Measurements from ENCODE around the gene MGMT. TPM values are rescaled to one million over a fixed set of nuclear protein-coding genes. Genes with fewer than 3 reads are reported as not detected.

MGMT gene
- total RNA-seq, 2 experiments from 2014 or later, result 24.6 to 26.0 TPM

GRCh38 chr10:129531195-129531968 lies 64.3 kb downstream of the MGMT start:
- DNase-seq, result no peak
- Mint-ChIP-seq H3K4me1 (ENCODE audit: low read depth) (peaks cover 17% of the 10 kb centered on the region), H3K4me3 (no peak overlapping the region), H3K27me3 (ENCODE audit: low read depth) (no peaks in the 10 kb centered on the region), H3K27ac (no peak overlapping the region), H3K9me3 (peaks cover 12% of the 10 kb centered on the region), H3K36me3 (ENCODE audit: low read depth) (peaks cover 43% of the 10 kb centered on the region)
- intact Hi-C loops (cut with micrococcal nuclease), result no loop called here
- CTCF ChIA-PET, result no interaction called here

DNA sequence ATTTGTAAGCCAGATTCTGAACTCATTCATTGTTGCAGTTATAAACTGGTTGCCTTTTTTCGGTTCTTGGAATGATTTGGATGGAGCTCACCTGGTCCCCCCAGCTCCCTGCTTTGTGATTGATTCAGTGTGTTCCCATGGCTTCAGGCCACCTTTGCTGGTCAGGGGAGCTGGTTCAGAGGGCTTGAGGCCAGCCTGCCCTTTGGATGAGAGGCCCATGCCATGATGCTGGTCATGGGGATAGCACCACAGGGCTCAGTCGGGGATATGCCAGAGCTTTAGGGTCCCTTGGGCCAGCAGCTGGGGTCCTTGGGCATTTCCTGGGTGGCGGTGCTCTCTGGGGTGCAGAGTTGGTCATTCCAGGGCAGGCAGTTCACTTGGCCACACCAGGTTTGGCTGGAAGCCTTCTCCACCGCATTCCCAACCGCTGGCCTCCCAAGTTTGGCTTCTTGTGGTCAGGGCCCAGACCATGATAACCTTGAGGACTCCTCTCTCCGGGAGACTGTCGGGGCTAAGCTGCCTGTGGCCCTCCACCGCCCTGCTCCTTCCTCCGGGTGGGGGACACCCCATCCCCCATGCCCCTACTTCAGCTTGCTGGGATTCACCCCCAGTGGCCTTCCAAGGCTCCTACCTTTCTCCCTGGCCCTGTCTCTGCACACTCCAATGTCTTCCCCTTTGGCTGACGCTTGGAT lies 65.1 kb downstream of the MGMT start:
- Mint-ChIP-seq H3K27me3 (ENCODE audit: low read depth) (no peaks in the 10 kb centered on the region), H3K9me3 (peaks cover 12% of the 10 kb centered on the region), H3K36me3 (ENCODE audit: low read depth) (peaks cover 47% of the 10 kb centered on the region), H3K4me3 (no peak overlapping the region), H3K4me1 (ENCODE audit: low read depth) (peaks cover 17% of the 10 kb centered on the region), H3K27ac (no peak overlapping the region)
- DNase-seq, result no peak
- intact Hi-C loops (cut with micrococcal nuclease), result no loop called here
- CTCF ChIA-PET, result no interaction called here

DNA sequence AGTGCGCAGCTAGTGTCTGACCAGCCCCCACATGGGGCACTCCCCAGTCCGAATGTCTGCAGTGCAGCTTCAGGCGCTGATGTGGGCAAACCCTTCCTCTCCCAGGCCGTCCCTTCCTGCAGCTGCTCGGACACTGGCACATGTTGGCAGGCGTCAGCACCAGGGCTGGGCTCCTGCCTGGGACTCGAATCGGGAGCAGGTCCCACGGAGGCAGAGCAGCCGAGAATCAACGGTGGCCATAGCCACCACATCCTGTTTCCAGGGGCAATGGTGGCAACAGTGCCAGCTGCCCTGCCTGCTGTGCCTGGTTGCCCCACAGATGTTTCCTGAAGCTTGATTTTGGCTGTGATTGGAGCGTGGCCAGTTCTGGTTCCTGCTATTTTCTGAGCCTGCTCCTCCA lies 65.8 kb downstream of the MGMT start:
- Mint-ChIP-seq H3K27me3 (ENCODE audit: low read depth) (no peaks in the 10 kb centered on the region), H3K9me3 (peaks cover 7% of the 10 kb centered on the region), H3K4me1 (ENCODE audit: low read depth) (peaks cover 15% of the 10 kb centered on the region), H3K4me3 (no peak overlapping the region), H3K36me3 (ENCODE audit: low read depth) (peaks cover 49% of the 10 kb centered on the region), H3K27ac (no peak overlapping the region)
- intact Hi-C loops (cut with micrococcal nuclease), result no loop called here
- CTCF ChIA-PET, result no interaction called here
- DNase-seq, result no peak

DNA sequence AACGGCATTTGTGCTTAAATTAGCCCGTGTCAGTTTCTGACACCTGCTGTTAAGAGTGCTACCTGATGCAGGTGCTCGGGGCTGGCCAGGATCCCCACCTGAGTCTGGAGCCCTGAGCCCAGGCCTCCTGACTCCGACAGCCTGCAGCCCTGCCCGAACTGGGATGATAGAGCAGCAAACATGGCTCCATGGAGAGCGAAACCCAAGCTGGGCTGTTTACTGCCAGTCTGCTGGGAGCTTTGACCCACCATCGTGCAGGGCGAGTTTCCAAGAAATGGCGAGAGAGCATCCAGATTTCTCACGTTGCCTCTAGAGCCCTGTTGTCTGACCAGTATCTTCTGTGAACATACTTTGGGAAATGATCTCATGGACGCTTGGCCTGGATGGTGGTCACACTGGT lies 66.2 kb downstream of the MGMT start:
- Mint-ChIP-seq H3K4me3 (no peak overlapping the region), H3K36me3 (ENCODE audit: low read depth) (peaks cover 48% of the 10 kb centered on the region), H3K9me3 (peaks cover 3% of the 10 kb centered on the region), H3K27me3 (ENCODE audit: low read depth) (no peaks in the 10 kb centered on the region), H3K4me1 (ENCODE audit: low read depth) (peaks cover 14% of the 10 kb centered on the region), H3K27ac (no peak overlapping the region)
- intact Hi-C loops (cut with micrococcal nuclease), result no loop called here
- CTCF ChIA-PET, result no interaction called here
- no peak for DNase-seq

- H3K27ac Mint-ChIP-seq, result no peak overlapping the region
- H3K27me3 Mint-ChIP-seq (ENCODE audit: low read depth), result no peaks in the 10 kb centered on the region
- H3K36me3 Mint-ChIP-seq (ENCODE audit: low read depth), result peaks cover 51% of the 10 kb centered on the region
- peaks cover 14% of the 10 kb centered on the region for H3K4me1 Mint-ChIP-seq (ENCODE audit: low read depth)
- CTCF ChIA-PET, result no interaction called here
- no peak overlapping the region for H3K4me3 Mint-ChIP-seq
- intact Hi-C loops (cut with micrococcal nuclease), result no loop called here
- peaks cover 1% of the 10 kb centered on the region for H3K9me3 Mint-ChIP-seq
- DNase-seq, result no peak
Measured at GRCh38 chr10:129534826-129535225, 67.8 kb downstream of the MGMT start.

GRCh38 chr10:129536336-129536735 lies 69.3 kb downstream of the MGMT start:
- no peak for DNase-seq
- Mint-ChIP-seq H3K27me3 (ENCODE audit: low read depth) (no peaks in the 10 kb centered on the region), H3K27ac (no peak overlapping the region), H3K36me3 (ENCODE audit: low read depth) (peaks cover 58% of the 10 kb centered on the region), H3K4me3 (no peak overlapping the region), H3K9me3 (peaks cover 1% of the 10 kb centered on the region), H3K4me1 (ENCODE audit: low read depth) (peaks cover 8% of the 10 kb centered on the region)
- CTCF ChIA-PET, result no interaction called here
- intact Hi-C loops (cut with micrococcal nuclease), result no loop called here

GRCh38 chr10:129537151-129537550 lies 70.1 kb downstream of the MGMT start:
- DNase-seq, result no peak
- Mint-ChIP-seq H3K36me3 (ENCODE audit: low read depth) (peaks cover 61% of the 10 kb centered on the region), H3K4me3 (no peak overlapping the region), H3K9me3 (peaks cover 1% of the 10 kb centered on the region), H3K4me1 (ENCODE audit: low read depth) (peaks cover 7% of the 10 kb centered on the region), H3K27ac (no peak overlapping the region), H3K27me3 (ENCODE audit: low read depth) (no peaks in the 10 kb centered on the region)
- CTCF ChIA-PET, result no interaction called here
- intact Hi-C loops (cut with micrococcal nuclease), result no loop called here

DNA sequence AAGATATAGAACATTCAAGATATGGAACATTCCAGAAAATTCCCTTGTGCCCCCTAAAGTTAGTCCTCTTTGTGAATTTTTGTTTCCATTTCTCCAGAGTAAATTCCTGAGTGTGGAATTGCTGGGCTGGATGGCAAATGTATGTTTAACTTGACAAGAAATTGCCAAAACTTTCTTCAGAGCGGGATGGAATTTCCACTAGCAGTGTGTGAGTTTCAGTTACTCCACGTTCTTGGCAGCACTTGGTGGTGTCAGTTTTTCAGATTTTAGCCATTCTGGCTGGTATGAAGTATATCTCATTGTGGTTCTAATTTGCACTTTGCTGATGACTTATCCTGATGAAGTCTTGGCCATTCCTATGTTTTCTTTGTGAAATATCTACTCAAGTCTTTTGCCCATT lies 71.2 kb downstream of the MGMT start:
- H3K27me3 Mint-ChIP-seq (ENCODE audit: low read depth), result no peaks in the 10 kb centered on the region
- intact Hi-C loops (cut with micrococcal nuclease), result no loop called here
- no peak overlapping the region for H3K4me3 Mint-ChIP-seq
- peaks cover 1% of the 10 kb centered on the region for H3K9me3 Mint-ChIP-seq
- peaks cover 2% of the 10 kb centered on the region for H3K4me1 Mint-ChIP-seq (ENCODE audit: low read depth)
- no peak overlapping the region for H3K27ac Mint-ChIP-seq
- CTCF ChIA-PET, result no interaction called here
- no peak for DNase-seq
- H3K36me3 Mint-ChIP-seq (ENCODE audit: low read depth), result peaks cover 63% of the 10 kb centered on the region

DNA sequence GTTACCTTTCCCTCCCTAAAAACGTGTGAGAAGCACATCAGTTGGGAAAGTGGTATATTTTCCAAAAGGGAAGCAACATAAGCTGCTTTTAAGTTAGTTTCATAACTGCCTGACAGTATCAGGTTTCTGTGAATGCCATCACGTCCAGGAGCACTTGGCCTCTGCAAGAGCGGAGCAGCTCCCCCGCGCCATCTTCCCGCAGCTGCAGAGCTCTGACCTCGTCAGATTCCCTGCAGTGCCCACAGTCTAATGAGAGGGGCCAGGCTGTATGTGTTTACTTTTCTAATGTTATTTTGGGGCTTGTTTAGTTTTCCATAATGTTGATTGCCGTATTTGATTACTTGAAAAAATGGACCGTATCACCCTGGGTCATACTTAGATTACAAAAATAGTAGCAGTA lies 74.2 kb downstream of the MGMT start:
- Mint-ChIP-seq H3K9me3 (no peaks in the 10 kb centered on the region), H3K36me3 (ENCODE audit: low read depth) (peaks cover 46% of the 10 kb centered on the region), H3K4me3 (no peak overlapping the region), H3K4me1 (ENCODE audit: low read depth) (no peaks in the 10 kb centered on the region), H3K27me3 (ENCODE audit: low read depth) (no peaks in the 10 kb centered on the region), H3K27ac (no peak overlapping the region)
- DNase-seq, result no peak
- CTCF ChIA-PET, result no interaction called here
- intact Hi-C loops (cut with micrococcal nuclease), result no loop called here

DNA sequence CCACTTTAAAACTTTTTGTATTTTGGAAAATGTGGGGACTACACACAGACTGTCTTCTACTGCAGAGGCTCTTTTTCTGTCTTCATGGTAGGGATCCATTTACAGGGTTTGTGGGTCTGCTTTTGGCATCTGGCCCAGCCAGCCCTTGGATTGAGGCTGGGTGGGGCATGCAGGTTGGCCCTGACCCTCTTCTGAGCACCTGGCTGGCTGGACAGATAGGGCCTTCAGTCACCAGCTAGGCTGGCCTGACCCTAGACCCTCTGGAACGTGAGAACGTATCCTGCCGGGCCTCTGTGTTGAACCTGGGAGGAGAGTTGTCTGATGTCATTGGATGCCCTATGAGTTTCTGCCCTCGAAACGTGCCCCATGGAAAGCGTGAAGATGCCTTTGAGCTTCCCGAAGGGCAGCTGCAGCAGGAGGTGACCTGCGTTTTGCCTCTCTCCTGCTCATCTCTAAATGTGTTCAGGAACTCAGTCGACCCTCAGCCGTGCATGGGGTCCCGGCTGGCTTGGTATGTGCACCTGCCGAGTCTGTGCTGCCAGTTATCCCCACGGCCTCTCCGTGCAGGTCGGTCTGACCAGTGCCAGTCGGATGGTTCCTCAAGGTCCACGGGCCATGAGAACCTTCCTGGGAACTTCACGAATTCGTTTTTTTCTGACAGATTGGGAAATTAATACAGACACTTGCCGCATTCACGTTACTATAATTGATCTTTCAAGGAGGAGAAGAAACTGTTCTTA lies 74.9 kb downstream of the MGMT start:
- intact Hi-C loops (cut with micrococcal nuclease), result no loop called here
- H3K4me1 Mint-ChIP-seq (ENCODE audit: low read depth), result no peaks in the 10 kb centered on the region
- DNase-seq, result no peak
- CTCF ChIA-PET, result no interaction called here
- no peaks in the 10 kb centered on the region for H3K27me3 Mint-ChIP-seq (ENCODE audit: low read depth)
- H3K4me3 Mint-ChIP-seq, result no peak overlapping the region
- H3K9me3 Mint-ChIP-seq, result no peaks in the 10 kb centered on the region
- no peak overlapping the region for H3K27ac Mint-ChIP-seq
- H3K36me3 Mint-ChIP-seq (ENCODE audit: low read depth), result peaks cover 39% of the 10 kb centered on the region

DNA sequence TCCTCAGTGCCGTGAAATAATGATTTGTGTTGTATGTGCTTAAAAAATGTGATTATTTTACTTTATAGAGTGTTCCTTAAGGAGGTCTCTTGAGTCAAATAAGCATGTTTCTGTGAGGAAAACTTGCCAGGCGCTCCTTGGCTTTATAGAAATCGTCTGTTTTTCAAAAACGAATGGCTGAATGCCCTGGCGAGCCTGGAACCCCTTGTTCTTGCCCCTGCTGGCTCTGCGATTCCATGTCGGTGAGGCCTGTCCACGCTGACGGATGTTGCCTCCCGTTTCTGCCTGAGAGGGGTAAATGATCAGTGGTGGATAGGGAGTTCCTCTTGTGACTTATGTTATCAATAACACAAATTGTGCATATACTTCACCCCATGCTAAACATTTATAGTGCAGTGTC lies 75.5 kb downstream of the MGMT start:
- Mint-ChIP-seq H3K36me3 (ENCODE audit: low read depth) (peaks cover 34% of the 10 kb centered on the region), H3K27me3 (ENCODE audit: low read depth) (no peaks in the 10 kb centered on the region), H3K4me1 (ENCODE audit: low read depth) (no peaks in the 10 kb centered on the region), H3K9me3 (no peaks in the 10 kb centered on the region), H3K27ac (no peak overlapping the region), H3K4me3 (no peak overlapping the region)
- intact Hi-C loops (cut with micrococcal nuclease), result no loop called here
- DNase-seq, result no peak
- CTCF ChIA-PET, result no interaction called here

- CTCF ChIA-PET, result no interaction called here
- Mint-ChIP-seq H3K4me3 (no peak overlapping the region), H3K36me3 (ENCODE audit: low read depth) (peaks cover 31% of the 10 kb centered on the region), H3K27me3 (ENCODE audit: low read depth) (no peaks in the 10 kb centered on the region), H3K4me1 (ENCODE audit: low read depth) (no peaks in the 10 kb centered on the region), H3K27ac (no peak overlapping the region), H3K9me3 (no peaks in the 10 kb centered on the region)
- no peak for DNase-seq
- intact Hi-C loops (cut with micrococcal nuclease), result no loop called here
Measured at GRCh38 chr10:129544205-129545202, 77.5 kb downstream of the MGMT start.

Data from activated naive CD4-positive, alpha-beta T cell treated with anti-CD3 and anti-CD28 coated beads for 36 hours (primary cell).